HepG2 (cell line): ENCODE measurements around the gene HOXD12. TPM values are rescaled to one million over a fixed set of nuclear protein-coding genes. Genes with fewer than 3 reads are reported as not detected.

Source experiments
- CBX2 ChIP-seq, 2 experiments: fragments of 200-600 bp in 1 of 2; sonication (generic); formaldehyde crosslinking in 1 of 2; IDR thresholded peaks; 2 replicates each; pipeline versions ENCODE4 v1.7.0 to v1.8.1; 2018 to 2022; ENCODE audit warnings: low read depth in 2 of 2, low read length in 1 of 2, mild to moderate bottlenecking in 1 of 2, missing genetic modification reagents in 1 of 2
- HMGA1 ChIP-seq: sonication (generic); formaldehyde crosslinking; conservative IDR thresholded peaks from 2 replicates; pipeline ENCODE4 v1.4.0; 2020; ENCODE audit warnings: missing genetic modification reagents
- HNF4A ChIP-seq: sonication (generic); formaldehyde crosslinking; IDR thresholded peaks from 2 replicates; pipeline ENCODE4 v1.4.0; 2020; ENCODE audit warnings: missing genetic modification reagents
- IRX3 ChIP-seq: sonication (generic); formaldehyde crosslinking; IDR thresholded peaks from 2 replicates; pipeline ENCODE4 v1.8.1; 2023; ENCODE audit warnings: mild to moderate bottlenecking, low read depth, missing genetic modification reagents, borderline replicate concordance
- KAT2B ChIP-seq: fragments of 150-350 bp; IDR thresholded peaks from 2 replicates; pipeline ENCODE4 v1.6.1; 2014; ENCODE audit warnings: low read depth, low read length, borderline replicate concordance
- KAT7 ChIP-seq: IDR thresholded peaks from 2 replicates; pipeline ENCODE4 v1.6.1; 2018; ENCODE audit warnings: borderline replicate concordance, missing compliant biosample characterization
- MIER3 ChIP-seq: IDR thresholded peaks from 2 replicates; pipeline ENCODE4 v1.6.1; 2016; ENCODE audit warnings: missing compliant biosample characterization, borderline replicate concordance
- MNT ChIP-seq: fragments of 450-650 bp; IDR thresholded peaks from 2 replicates; pipeline ENCODE4 v1.6.1; 2016
- NFKB2 ChIP-seq: sonication (generic); formaldehyde crosslinking; IDR thresholded peaks from 2 replicates; pipeline ENCODE4 v1.4.0; 2020; ENCODE audit warnings: missing genetic modification reagents, borderline replicate concordance
- NFYC ChIP-seq: IDR thresholded peaks from 2 replicates; pipeline ENCODE4 v1.6.1; 2016; ENCODE audit warnings: missing genetic modification reagents, missing compliant biosample characterization
- SNRNP70 ChIP-seq: fragments of 200-400 bp; formaldehyde crosslinking; IDR thresholded peaks from 2 replicates; pipeline ENCODE4 v1.6.1; 2017; ENCODE audit warnings: mild to moderate bottlenecking, low read depth, low read length, moderate library complexity
- TARDBP ChIP-seq: sonication (generic); formaldehyde crosslinking; IDR thresholded peaks from 2 replicates; pipeline ENCODE4 v1.8.0; 2022; ENCODE audit warnings: mild to moderate bottlenecking, missing genetic modification reagents
- TCF7 ChIP-seq: sonication (generic); IDR thresholded peaks from 2 replicates; pipeline ENCODE4 v1.6.1; 2016; ENCODE audit warnings: antibody characterized with exemption, low read depth
- THYN1 ChIP-seq: sonication (generic); formaldehyde crosslinking; IDR thresholded peaks from 2 replicates; pipeline ENCODE4 v1.8.1; 2023; ENCODE audit warnings: low read depth, mild to moderate bottlenecking, moderate library complexity, missing genetic modification reagents, borderline replicate concordance
- ZFP37 ChIP-seq: sonication (generic); formaldehyde crosslinking; IDR thresholded peaks from 2 replicates; pipeline ENCODE4 v1.4.0; 2020; ENCODE audit warnings: missing genetic modification reagents, borderline replicate concordance
- ZNF160 ChIP-seq: sonication (generic); formaldehyde crosslinking; IDR thresholded peaks from 2 replicates; pipeline ENCODE4 v1.8.0; 2022; ENCODE audit warnings: mild to moderate bottlenecking, inconsistent platforms, missing genetic modification reagents
- ZNF232 ChIP-seq: sonication (generic); formaldehyde crosslinking; IDR thresholded peaks from 2 replicates; pipeline ENCODE4 v1.4.0; 2020; ENCODE audit warnings: missing genetic modification reagents, borderline replicate concordance
- ZNF275 ChIP-seq: sonication (generic); formaldehyde crosslinking; IDR thresholded peaks from 2 replicates; pipeline ENCODE4 v1.8.0; 2022; ENCODE audit warnings: missing genetic modification reagents, mild to moderate bottlenecking, inconsistent platforms, borderline replicate concordance
- ZNF510 ChIP-seq: sonication (generic); formaldehyde crosslinking; IDR thresholded peaks from 2 replicates; pipeline ENCODE4 v1.4.0; 2020; ENCODE audit warnings: low read depth, mild to moderate bottlenecking, missing genetic modification reagents
- ZNF547 ChIP-seq: sonication (generic); formaldehyde crosslinking; IDR thresholded peaks from 2 replicates; pipeline ENCODE4 v1.5.1; 2020; ENCODE audit warnings: mild to moderate bottlenecking, missing genetic modification reagents
- ZNF619 ChIP-seq: sonication (generic); formaldehyde crosslinking; IDR thresholded peaks from 2 replicates; pipeline ENCODE4 v1.4.0; 2020; ENCODE audit warnings: mild to moderate bottlenecking, missing genetic modification reagents
- ZNF766 ChIP-seq: sonication (generic); formaldehyde crosslinking; IDR thresholded peaks from 2 replicates; pipeline ENCODE4 v1.5.0; 2020; ENCODE audit warnings: missing genetic modification reagents, borderline replicate concordance
- polyA plus RNA-seq, 8 experiments: library from polyadenylated mRNA; depleted of rRNA in 3 of 8; stranded (reverse) in 7 of 8; unstranded in 1 of 8; fragments of >200 nt; fragmentation: Illumina TruSeq in 4 of 8; extraction: Trizol in 4 of 8; gene quantifications; 2 replicates each; pipeline versions ENCODE4 v1.2.1 to v1.2.3, GENCODE V29; 2011 to 2016; ENCODE audit warnings: low read depth in 4 of 8, missing spikeins in 1 of 8, mixed read lengths in 1 of 8; ENCODE audit not compliant: insufficient read depth in 1 of 8
- total RNA-seq, 5 experiments: library from RNA; depleted of rRNA; stranded (reverse); fragments of >200 nt; fragmentation: Illumina TruSeq; extraction: Trizol; gene quantifications; 2 replicates each; pipeline ENCODE4 v1.2.3, GENCODE V29; 2016; ENCODE audit warnings: low read depth in 1 of 5
- TF ChIP-seq, protein P1 (sequence below): sonication (generic); formaldehyde crosslinking; IDR thresholded peaks from 2 replicates; pipeline ENCODE4 v1.8.1; 2023; ENCODE audit warnings: mild to moderate bottlenecking, missing genetic modification reagents
- TF ChIP-seq, protein P2 (sequence below): sonication (generic); formaldehyde crosslinking; IDR thresholded peaks from 2 replicates; pipeline ENCODE4 v1.8.1; 2023; ENCODE audit warnings: mild to moderate bottlenecking, missing genetic modification reagents

Gene HOXD12
- total and polyA plus RNA-seq, 2 of the 13 experiments (the other 11 are each of a cell fraction or from before 2014, with no cell fraction given), result not detected

GRCh38 chr2:176088048-176088936 lies 11.3 kb upstream of the HOXD12 start (continued):
- no peak for TF ChIP-seq CBX2 (IDR thresholded peaks at IDR 0.05; ENCODE audit: low read depth, low read length)
- peak; percentile 89; the same call in 1 of the 2 replicates for TF ChIP-seq CBX2 (CRISPR knock-in tag; IDR thresholded peaks at IDR 0.05; ENCODE audit: low read depth)
- no peak for TF ChIP-seq HMGA1
- peak; percentile 91 for TF ChIP-seq ZNF547 (CRISPR knock-in tag)
- TF ChIP-seq TARDBP (CRISPR knock-in tag), result no peak
- TF ChIP-seq ZNF766, result peak; percentile 56; the same call in 1 of the 2 replicates
- TF ChIP-seq NFKB2 (CRISPR knock-in tag), result peak; percentile 78
- peak; percentile 63; the same call in 1 of the 2 replicates for TF ChIP-seq ZNF232 (CRISPR knock-in tag)
- no peak for TF ChIP-seq KAT7 (CRISPR knock-in tag)
- TF ChIP-seq, protein P1, sequence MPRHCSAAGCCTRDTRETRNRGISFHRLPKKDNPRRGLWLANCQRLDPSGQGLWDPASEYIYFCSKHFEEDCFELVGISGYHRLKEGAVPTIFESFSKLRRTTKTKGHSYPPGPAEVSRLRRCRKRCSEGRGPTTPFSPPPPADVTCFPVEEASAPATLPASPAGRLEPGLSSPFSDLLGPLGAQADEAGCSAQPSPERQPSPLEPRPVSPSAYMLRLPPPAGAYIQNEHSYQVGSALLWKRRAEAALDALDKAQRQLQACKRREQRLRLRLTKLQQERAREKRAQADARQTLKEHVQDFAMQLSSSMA, result peak; percentile 79; the same call in 1 of the 2 replicates
- no peak; the same call in 1 of the 2 replicates for TF ChIP-seq ZNF160
- TF ChIP-seq THYN1, result 0 out of 2 replicates have a peak, but pooled peaks have one; percentile 53
- TF ChIP-seq KAT2B, result no peak
- TF ChIP-seq SNRNP70, result no peak
- TF ChIP-seq, protein P2, sequence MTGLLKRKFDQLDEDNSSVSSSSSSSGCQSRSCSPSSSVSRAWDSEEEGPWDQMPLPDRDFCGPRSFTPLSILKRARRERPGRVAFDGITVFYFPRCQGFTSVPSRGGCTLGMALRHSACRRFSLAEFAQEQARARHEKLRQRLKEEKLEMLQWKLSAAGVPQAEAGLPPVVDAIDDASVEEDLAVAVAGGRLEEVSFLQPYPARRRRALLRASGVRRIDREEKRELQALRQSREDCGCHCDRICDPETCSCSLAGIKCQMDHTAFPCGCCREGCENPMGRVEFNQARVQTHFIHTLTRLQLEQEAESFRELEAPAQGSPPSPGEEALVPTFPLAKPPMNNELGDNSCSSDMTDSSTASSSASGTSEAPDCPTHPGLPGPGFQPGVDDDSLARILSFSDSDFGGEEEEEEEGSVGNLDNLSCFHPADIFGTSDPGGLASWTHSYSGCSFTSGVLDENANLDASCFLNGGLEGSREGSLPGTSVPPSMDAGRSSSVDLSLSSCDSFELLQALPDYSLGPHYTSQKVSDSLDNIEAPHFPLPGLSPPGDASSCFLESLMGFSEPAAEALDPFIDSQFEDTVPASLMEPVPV, result no peak; the same call in 1 of the 2 replicates
- TF ChIP-seq IRX3 (CRISPR knock-in tag), result peak; percentile 75; the same call in 1 of the 2 replicates
- no peak for TF ChIP-seq MNT
- 0 out of 2 replicates have a peak, but pooled peaks have one; percentile 69 for TF ChIP-seq ZNF619 (CRISPR knock-in tag)
- peak; percentile 88; the same call in 1 of the 2 replicates for TF ChIP-seq ZNF275 (CRISPR knock-in tag)
- TF ChIP-seq ZFP37 (CRISPR knock-in tag), result peak; percentile 69; the same call in 1 of the 2 replicates
- TF ChIP-seq NFYC, result no peak
- no peak for TF ChIP-seq ZNF510 (CRISPR knock-in tag)
- no peak for TF ChIP-seq HNF4A (CRISPR knock-in tag)
- peak; percentile 47; the same call in 1 of the 2 replicates for TF ChIP-seq MIER3 (CRISPR knock-in tag)
- TF ChIP-seq TCF7, result no peak
